Tibial nerve (tissue), 4 donors: ENCODE results near the gene HLA-DPB1. TPM values are rescaled to one million over a fixed set of nuclear protein-coding genes. Genes with fewer than 3 reads are reported as not detected.
A peak's percentile ranks its signal among the peaks of the same experiment; 100 is the strongest.

Experiments
- DNase-seq, 2 donors: peaks; one replicate each; pipeline ENCODE4 v3.0.0-alpha.2; 2019; ENCODE audit warnings: low spot score in 2 of 2
- H3K27ac ChIP-seq, 4 donors: fragments of 200-600 bp; sonication (generic) in 3 of 4; one replicate each; pipeline ENCODE4 v1.5.1; 2017 to 2019; ENCODE audit warnings: mild to moderate bottlenecking in 1 of 4
- H3K27me3 ChIP-seq, 2 donors: fragments of 200-600 bp; sonication (generic) in 1 of 2; one replicate each; pipeline versions ENCODE4 v1.5.1 to v1.6.0; 2017 to 2019
- H3K36me3 ChIP-seq, 3 donors: fragments of 200-600 bp; sonication (generic); one replicate each; pipeline ENCODE4 v1.5.1; 2018 to 2019
- H3K4me1 ChIP-seq, 4 donors: fragments of 200-600 bp; sonication (generic) in 3 of 4; one replicate each; pipeline ENCODE4 v1.5.1; 2017 to 2019
- H3K4me3 ChIP-seq, 4 donors: fragments of 200-600 bp; sonication (generic) in 3 of 4; one replicate each; pipeline ENCODE4 v1.5.1; 2017 to 2019; ENCODE audit warnings: mild to moderate bottlenecking in 1 of 4, moderate library complexity in 1 of 4
- H3K9me3 ChIP-seq, 4 donors: fragments of 200-600 bp; sonication (generic) in 3 of 4; one replicate each; pipeline ENCODE4 v1.5.1; 2017 to 2019
- EP300 ChIP-seq, 2 donors: sonication (generic); formaldehyde crosslinking; IDR thresholded peaks; one replicate each; pipeline ENCODE4 v1.6.1; 2017; ENCODE audit warnings: antibody characterized with exemption in 2 of 2, mild to moderate bottlenecking in 1 of 2
- POLR2A ChIP-seq, 2 donors: fragments of 450-650 bp; IDR thresholded peaks; one replicate each; pipeline ENCODE4 v1.6.1; 2017; ENCODE audit warnings: antibody characterized with exemption in 2 of 2, mild to moderate bottlenecking in 2 of 2, moderate library complexity in 2 of 2
- WGBS, 2 donors: methylation state at CpG; one replicate each; pipeline ENCODE4 v1.1.5; 2018; 5-methylcytosine and 5-hydroxymethylcytosine counted together
- total RNA-seq, 4 donors: library from RNA; depleted of rRNA; stranded (reverse); fragments of >200 nt; gene quantifications; one replicate each; pipeline ENCODE4 v1.1.0, GENCODE V29; 2016
- TF ChIP-seq, protein P1 (sequence below), 5 experiments: fragments of 200-600 bp in 3 of 5; fragments of 450-650 bp in 2 of 5; sonication (generic) in 3 of 5; IDR thresholded peaks; one replicate each; pipeline ENCODE4 v1.5.1; 2016 to 2019; ENCODE audit warnings: antibody characterized with exemption in 5 of 5, mild to moderate bottlenecking in 3 of 5, moderate library complexity in 2 of 5

The HLA-DPB1 gene
- total RNA-seq, 4 donors from 2014 or later, result 56.5 to 121 (median 76.4) TPM

DNA sequence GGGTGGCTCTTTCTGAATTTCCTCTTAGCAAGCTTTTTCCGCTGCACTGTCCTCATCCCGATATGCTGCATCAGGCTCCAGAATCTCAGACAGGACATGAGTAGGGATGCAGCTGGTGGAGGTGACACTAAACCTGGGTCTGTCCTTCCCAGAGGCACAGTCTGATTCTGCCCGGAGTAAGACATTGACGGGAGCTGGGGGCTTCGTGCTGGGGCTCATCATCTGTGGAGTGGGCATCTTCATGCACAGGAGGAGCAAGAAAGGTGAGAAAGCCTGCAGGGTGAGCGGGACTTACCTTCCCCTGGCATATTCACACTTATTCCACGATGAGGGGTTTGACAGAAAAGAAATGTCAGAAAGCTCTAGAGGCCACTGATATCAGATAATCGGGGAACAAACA is 9.8 kb downstream of the HLA-DPB1 start:
- H3K27ac ChIP-seq, result no peak overlapping the region
- WGBS, 2 donors, result 78 to 88% methylated on average over 8 of the region's 8 CpGs
- peaks cover 0 to 19% (median 9%) of the 10 kb centered on the region in 4 donors for H3K4me1 ChIP-seq
- H3K36me3 ChIP-seq, result peaks cover 0 to 29% (median 0%) of the 10 kb centered on the region in 3 donors
- no peak for TF ChIP-seq POLR2A (IDR thresholded peaks at IDR 0.05)
- TF ChIP-seq, protein P1, sequence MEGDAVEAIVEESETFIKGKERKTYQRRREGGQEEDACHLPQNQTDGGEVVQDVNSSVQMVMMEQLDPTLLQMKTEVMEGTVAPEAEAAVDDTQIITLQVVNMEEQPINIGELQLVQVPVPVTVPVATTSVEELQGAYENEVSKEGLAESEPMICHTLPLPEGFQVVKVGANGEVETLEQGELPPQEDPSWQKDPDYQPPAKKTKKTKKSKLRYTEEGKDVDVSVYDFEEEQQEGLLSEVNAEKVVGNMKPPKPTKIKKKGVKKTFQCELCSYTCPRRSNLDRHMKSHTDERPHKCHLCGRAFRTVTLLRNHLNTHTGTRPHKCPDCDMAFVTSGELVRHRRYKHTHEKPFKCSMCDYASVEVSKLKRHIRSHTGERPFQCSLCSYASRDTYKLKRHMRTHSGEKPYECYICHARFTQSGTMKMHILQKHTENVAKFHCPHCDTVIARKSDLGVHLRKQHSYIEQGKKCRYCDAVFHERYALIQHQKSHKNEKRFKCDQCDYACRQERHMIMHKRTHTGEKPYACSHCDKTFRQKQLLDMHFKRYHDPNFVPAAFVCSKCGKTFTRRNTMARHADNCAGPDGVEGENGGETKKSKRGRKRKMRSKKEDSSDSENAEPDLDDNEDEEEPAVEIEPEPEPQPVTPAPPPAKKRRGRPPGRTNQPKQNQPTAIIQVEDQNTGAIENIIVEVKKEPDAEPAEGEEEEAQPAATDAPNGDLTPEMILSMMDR (IDR thresholded peaks at IDR 0.05), result no peak
- no peak for TF ChIP-seq EP300 (IDR thresholded peaks at IDR 0.05)
- DNase-seq, result no peak
- H3K27me3 ChIP-seq, result no peaks in the 10 kb centered on the region
- H3K9me3 ChIP-seq, result no peaks in the 10 kb centered on the region
- H3K4me3 ChIP-seq, result no peak overlapping the region

DNA sequence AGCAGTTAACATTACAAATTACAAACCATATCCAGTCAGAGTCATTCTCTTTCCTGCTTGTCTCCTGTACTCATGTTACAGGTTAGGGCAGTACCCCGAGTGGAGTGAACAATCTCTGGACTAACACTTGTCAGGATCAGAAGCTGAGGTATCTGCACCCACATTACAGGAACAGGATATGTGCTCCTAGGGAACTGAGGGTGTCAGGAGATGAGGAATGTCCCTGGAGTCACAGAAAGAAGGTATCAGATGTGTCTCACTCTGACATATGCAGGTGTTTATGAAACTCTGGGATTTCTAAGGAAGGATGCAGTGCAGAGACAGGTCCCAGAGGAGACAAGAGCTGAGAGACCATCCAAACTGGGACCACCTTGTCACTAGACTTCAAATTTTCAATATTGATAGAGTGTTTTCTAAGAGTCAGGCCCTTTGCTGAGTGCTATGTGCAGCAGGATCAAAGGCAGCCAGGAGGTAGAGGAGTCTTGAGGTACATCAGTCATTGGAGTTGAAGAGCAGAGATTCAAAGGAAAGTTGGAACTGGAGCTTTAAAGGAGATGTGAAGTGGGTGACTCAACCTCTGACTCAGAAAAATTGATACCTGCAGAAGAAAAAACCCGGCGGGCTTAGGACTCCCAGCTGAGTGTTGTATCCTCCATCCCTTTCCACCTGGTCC is 12.6 kb downstream of the HLA-DPB1 start:
- Histone ChIP-seq H3K27me3 (no peaks in the 10 kb centered on the region), H3K27ac (no peak overlapping the region), H3K4me3 (no peak overlapping the region), H3K4me1 (no peaks in the 10 kb centered on the region), H3K36me3 (peaks cover 0 to 29% (median 0%) of the 10 kb centered on the region in 3 donors), H3K9me3 (no peaks in the 10 kb centered on the region)
- WGBS, 2 donors, result 76 to 90% methylated on average over 3 of the region's 3 CpGs
- DNase-seq, result no peak
- TF ChIP-seq EP300 (IDR thresholded peaks at IDR 0.05) (no peak), POLR2A (IDR thresholded peaks at IDR 0.05) (no peak)
- TF ChIP-seq, protein P1 (IDR thresholded peaks at IDR 0.05), result no peak

DNA sequence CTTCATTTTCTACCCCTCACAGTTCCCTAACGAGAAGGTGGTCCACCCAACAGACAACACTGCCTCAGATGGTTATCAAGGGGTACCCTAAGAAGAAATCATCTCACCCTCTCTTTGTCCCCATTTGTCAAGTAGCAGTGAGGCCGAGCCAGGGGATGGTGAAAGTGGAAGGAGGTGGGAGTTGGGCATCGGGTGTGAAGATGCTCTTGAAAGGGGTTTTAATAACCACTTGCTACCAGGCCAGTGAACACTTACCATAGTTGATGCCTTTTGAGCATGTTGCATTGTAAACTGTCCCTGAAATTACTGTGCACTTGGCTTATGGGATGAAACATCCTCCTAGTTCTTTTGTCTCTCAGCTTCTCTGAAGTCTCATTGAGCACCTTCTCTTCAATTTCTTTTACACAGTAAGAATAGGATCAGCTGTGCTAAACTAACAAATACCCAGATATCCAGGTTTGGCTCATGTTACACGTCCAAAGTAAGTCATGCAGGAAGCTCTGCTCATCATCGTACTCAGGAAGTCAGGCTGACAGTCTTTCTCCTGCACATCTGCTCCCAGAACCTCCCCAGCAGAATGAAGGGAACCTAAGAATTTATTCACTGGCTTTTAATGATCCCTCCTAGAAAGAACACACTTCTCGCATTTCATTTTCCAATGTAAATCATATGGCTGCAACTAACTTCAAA is 13.3 kb downstream of the HLA-DPB1 start:
- no peaks in the 10 kb centered on the region for H3K27me3 ChIP-seq
- no peak for DNase-seq
- TF ChIP-seq POLR2A (IDR thresholded peaks at IDR 0.05) (no peak), EP300 (IDR thresholded peaks at IDR 0.05) (no peak)
- TF ChIP-seq, protein P1 (IDR thresholded peaks at IDR 0.05), result no peak
- peaks cover 0 to 26% (median 0%) of the 10 kb centered on the region in 3 donors for H3K36me3 ChIP-seq
- no peak overlapping the region for H3K4me3 ChIP-seq
- no peaks in the 10 kb centered on the region for H3K4me1 ChIP-seq
- H3K9me3 ChIP-seq, result no peaks in the 10 kb centered on the region
- whole genome bisulfite sequencing, 2 donors, result 63 to 72% methylated on average over 6 of the region's 6 CpGs
- no peak overlapping the region for H3K27ac ChIP-seq

DNA sequence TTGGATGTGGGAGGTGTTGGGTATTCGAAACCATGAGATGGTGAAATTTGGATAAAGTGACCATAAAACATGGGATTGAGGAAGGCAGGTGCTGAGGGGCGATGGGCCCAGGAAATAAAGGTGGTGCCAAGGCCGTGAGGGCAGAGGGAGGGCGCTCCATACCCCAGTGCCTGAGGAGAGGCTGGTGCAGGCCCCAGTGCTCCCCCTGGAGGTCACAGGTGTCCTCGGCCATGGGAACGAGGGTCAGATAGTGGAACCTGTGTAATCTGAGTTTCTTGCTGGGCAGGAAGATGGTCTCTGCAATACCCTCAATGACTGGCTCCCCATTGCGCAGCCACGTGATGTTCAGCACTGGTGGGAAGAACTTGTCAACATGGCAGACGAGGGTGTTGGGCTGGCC is 16.2 kb downstream of the HLA-DPB1 start:
- Histone ChIP-seq H3K27ac (no peak overlapping the region), H3K27me3 (no peaks in the 10 kb centered on the region), H3K4me3 (no peak overlapping the region), H3K36me3 (peaks cover 0 to 5% (median 0%) of the 10 kb centered on the region in 3 donors), H3K4me1 (no peaks in the 10 kb centered on the region), H3K9me3 (no peaks in the 10 kb centered on the region)
- TF ChIP-seq, protein P1 (IDR thresholded peaks at IDR 0.05), result peak in 4 of 5 experiments; percentile 10 to 38 (median 32)
- no peak for TF ChIP-seq POLR2A (IDR thresholded peaks at IDR 0.05)
- 36 to 47% methylated on average over 9 of the region's 9 CpGs for WGBS, 2 donors
- DNase-seq, result peak in 1 of 2 donors; percentile 33

DNA sequence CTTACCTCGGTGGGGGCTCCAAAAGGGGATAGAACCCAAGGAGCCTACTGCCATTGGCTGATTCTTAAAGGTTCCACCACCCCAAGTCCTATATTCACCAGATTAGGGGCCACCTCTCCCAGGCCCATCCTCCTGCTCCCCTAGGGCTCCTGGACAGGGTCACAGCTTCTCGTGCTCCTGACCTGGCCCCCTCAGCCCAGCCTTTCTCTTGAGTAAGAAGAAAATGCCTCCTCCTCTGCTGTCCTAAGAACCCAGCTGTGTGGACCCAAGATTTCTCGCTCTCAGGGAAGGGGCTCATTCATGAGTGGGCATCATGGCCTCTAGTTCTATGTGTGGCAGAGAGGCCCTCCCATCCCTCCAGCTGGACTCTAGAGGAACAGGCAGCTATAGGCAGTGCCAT is 16.6 kb downstream of the HLA-DPB1 start:
- Histone ChIP-seq H3K27me3 (no peaks in the 10 kb centered on the region), H3K9me3 (peaks cover 0 to 4% (median 0%) of the 10 kb centered on the region in 4 donors), H3K36me3 (peaks cover 0 to 3% (median 0%) of the 10 kb centered on the region in 3 donors), H3K27ac (no peak overlapping the region), H3K4me1 (no peaks in the 10 kb centered on the region), H3K4me3 (no peak overlapping the region)
- DNase-seq, result no peak
- 87 to 96% methylated on average over 3 of the region's 3 CpGs for WGBS, 2 donors
- TF ChIP-seq EP300 (IDR thresholded peaks at IDR 0.05), result no peak
- no peak for TF ChIP-seq POLR2A (IDR thresholded peaks at IDR 0.05)
- TF ChIP-seq, protein P1 (IDR thresholded peaks at IDR 0.05), result no peak
